WTC11 (cell line): ENCODE data around the gene IL20RA. TPM values are rescaled to one million over a fixed set of nuclear protein-coding genes. Genes with fewer than 3 reads are reported as not detected.

Source experiments
- ATAC-seq: fragments of 200-7000 bp; cut with Tn5 transposase; 2 replicates; pipeline ENCODE4 v1.10.0; 2021; ENCODE audit warnings: mild to moderate bottlenecking, moderate library complexity
- CTCF ChIA-PET: fragments of 300-600 bp; sonication (Branson Sonifier 250); formaldehyde crosslinking; loops from one replicate; lab custom pipeline; 2021; ENCODE audit warnings: antibody characterized with exemption; lab: Charles Lee
- POLR2A ChIA-PET: fragments of 350-600 bp; sonication (Branson Sonifier 250); formaldehyde crosslinking; loops from one replicate; lab custom pipeline; 2021; ENCODE audit warnings: antibody characterized with exemption; lab: Charles Lee
- DNase-seq: peaks from one replicate; pipeline ENCODE4 v3.0.0; 2021; ENCODE audit warnings: low spot score
- H3K27ac Mint-ChIP-seq: 2 replicates; pipeline ENCODE4 v1.8.0; 2021; ENCODE audit warnings: mixed read lengths
- H3K27me3 Mint-ChIP-seq: 2 replicates; pipeline ENCODE4 v1.8.0; 2021; ENCODE audit warnings: low read depth, mild to moderate bottlenecking, moderate library complexity, mixed read lengths
- H3K36me3 Mint-ChIP-seq: 2 replicates; pipeline ENCODE4 v1.8.0; 2021; ENCODE audit warnings: mixed read lengths
- H3K4me1 Mint-ChIP-seq: 2 replicates; pipeline ENCODE4 v1.8.0; 2022; ENCODE audit warnings: mixed read lengths
- H3K4me3 Mint-ChIP-seq: 2 replicates; pipeline ENCODE4 v1.8.0; 2021; ENCODE audit warnings: mild to moderate bottlenecking, moderate library complexity, mixed read lengths
- H3K9me3 Mint-ChIP-seq: 2 replicates; pipeline ENCODE4 v1.8.0; 2021; ENCODE audit warnings: mixed read lengths
- ARID4B ChIP-seq: sonication (generic); formaldehyde crosslinking; IDR thresholded peaks from 2 replicates; pipeline ENCODE4 v1.8.0; 2023; ENCODE audit warnings: missing genetic modification reagents, mild to moderate bottlenecking, borderline replicate concordance
- ATF3 ChIP-seq: sonication (generic); formaldehyde crosslinking; conservative IDR thresholded peaks from 2 replicates; pipeline ENCODE4 v1.8.1; 2022; ENCODE audit warnings: mild to moderate bottlenecking, missing genetic modification reagents
- ESRRA ChIP-seq: sonication (generic); formaldehyde crosslinking; IDR thresholded peaks from 2 replicates; pipeline ENCODE4 v1.8.1; 2022; ENCODE audit warnings: mild to moderate bottlenecking, missing genetic modification reagents, borderline replicate concordance
- GABPB1 ChIP-seq: sonication (generic); formaldehyde crosslinking; IDR thresholded peaks from 2 replicates; pipeline ENCODE4 v1.8.1; 2023; ENCODE audit warnings: mild to moderate bottlenecking, missing genetic modification reagents
- JAZF1 ChIP-seq: fragments of 250-450 bp; sonication (Bioruptor Pico); IDR thresholded peaks from 2 replicates; pipeline ENCODE4 v1.9.0; 2021; ENCODE audit warnings: moderate library complexity, mild to moderate bottlenecking, inconsistent platforms
- NFE2L1 ChIP-seq: sonication (generic); formaldehyde crosslinking; IDR thresholded peaks from 2 replicates; pipeline ENCODE4 v1.8.1; 2023; ENCODE audit warnings: missing genetic modification reagents
- NR2C2 ChIP-seq: sonication (generic); formaldehyde crosslinking; IDR thresholded peaks from 2 replicates; pipeline ENCODE4 v1.8.0; 2022; ENCODE audit warnings: mild to moderate bottlenecking, missing genetic modification reagents
- OVOL2 ChIP-seq: fragments of 250-450 bp; sonication (Bioruptor Pico); IDR thresholded peaks from 2 replicates; pipeline ENCODE4 v1.9.0; 2021; ENCODE audit warnings: mild to moderate bottlenecking, borderline replicate concordance
- SP1 ChIP-seq: sonication (generic); formaldehyde crosslinking; conservative IDR thresholded peaks from 2 replicates; pipeline ENCODE4 v1.8.1; 2022; ENCODE audit warnings: missing genetic modification reagents
- STAT6 ChIP-seq: sonication (generic); formaldehyde crosslinking; conservative IDR thresholded peaks from 2 replicates; pipeline ENCODE4 v1.8.1; 2023; ENCODE audit warnings: mild to moderate bottlenecking, low read depth, missing genetic modification reagents, moderate library complexity
- TEAD1 ChIP-seq: sonication (generic); formaldehyde crosslinking; IDR thresholded peaks from 2 replicates; pipeline ENCODE4 v1.8.0; 2022; ENCODE audit warnings: mild to moderate bottlenecking, missing genetic modification reagents
- ZBTB43 ChIP-seq: sonication (generic); formaldehyde crosslinking; IDR thresholded peaks from 2 replicates; pipeline ENCODE4 v1.8.1; 2023; ENCODE audit warnings: mild to moderate bottlenecking, missing genetic modification reagents
- ZMAT4 ChIP-seq: fragments of 250-450 bp; sonication (Bioruptor Pico); IDR thresholded peaks from 2 replicates; pipeline ENCODE4 v1.9.0; 2021; ENCODE audit warnings: mild to moderate bottlenecking
- total RNA-seq: library from RNA; stranded (reverse); gene quantifications from 3 replicates; pipeline ENCODE4 v1.2.3, GENCODE V29; 2021
- TF ChIP-seq, protein P1 (sequence below): sonication (generic); formaldehyde crosslinking; IDR thresholded peaks from 2 replicates; pipeline ENCODE4 v1.8.0; 2023; ENCODE audit warnings: mild to moderate bottlenecking, missing genetic modification reagents
- TF ChIP-seq, protein P2 (sequence below): fragments of 250-450 bp; sonication (Bioruptor Pico); IDR thresholded peaks from 2 replicates; pipeline ENCODE4 v1.8.0; 2021; ENCODE audit warnings: mild to moderate bottlenecking
- TF ChIP-seq, protein P3 (sequence below): sonication (generic); formaldehyde crosslinking; IDR thresholded peaks from 2 replicates; pipeline ENCODE4 v1.8.1; 2022; ENCODE audit warnings: missing genetic modification reagents, borderline replicate concordance
- TF ChIP-seq, protein P4 (sequence below): sonication (generic); formaldehyde crosslinking; IDR thresholded peaks from 2 replicates; pipeline ENCODE4 v1.8.0; 2022; ENCODE audit warnings: mild to moderate bottlenecking, missing genetic modification reagents
- TF ChIP-seq, protein P5 (sequence below): sonication (generic); formaldehyde crosslinking; IDR thresholded peaks from 2 replicates; pipeline ENCODE4 v1.8.0; 2022; ENCODE audit warnings: mild to moderate bottlenecking, missing genetic modification reagents

IL20RA gene
- total RNA-seq, 1 experiment from 2014 or later: 1.3 TPM

- no peak for DNase-seq
- POLR2A ChIA-PET: no interaction called here
- no peaks in the 10 kb centered on the region for H3K36me3 Mint-ChIP-seq
- H3K27me3 Mint-ChIP-seq: no peaks in the 10 kb centered on the region
- no peak overlapping the region for H3K27ac Mint-ChIP-seq
- ATAC-seq: no peak
- CTCF ChIA-PET: no interaction called here
- no peaks in the 10 kb centered on the region for H3K4me1 Mint-ChIP-seq
- no peak overlapping the region for H3K4me3 Mint-ChIP-seq
- H3K9me3 Mint-ChIP-seq: 0 out of 2 replicates have a peak, but pooled peaks cover 1% of the 10 kb centered on the region
- TF ChIP-seq JAZF1 (CRISPR knock-in tag): no peak
- TF ChIP-seq, protein P1, sequence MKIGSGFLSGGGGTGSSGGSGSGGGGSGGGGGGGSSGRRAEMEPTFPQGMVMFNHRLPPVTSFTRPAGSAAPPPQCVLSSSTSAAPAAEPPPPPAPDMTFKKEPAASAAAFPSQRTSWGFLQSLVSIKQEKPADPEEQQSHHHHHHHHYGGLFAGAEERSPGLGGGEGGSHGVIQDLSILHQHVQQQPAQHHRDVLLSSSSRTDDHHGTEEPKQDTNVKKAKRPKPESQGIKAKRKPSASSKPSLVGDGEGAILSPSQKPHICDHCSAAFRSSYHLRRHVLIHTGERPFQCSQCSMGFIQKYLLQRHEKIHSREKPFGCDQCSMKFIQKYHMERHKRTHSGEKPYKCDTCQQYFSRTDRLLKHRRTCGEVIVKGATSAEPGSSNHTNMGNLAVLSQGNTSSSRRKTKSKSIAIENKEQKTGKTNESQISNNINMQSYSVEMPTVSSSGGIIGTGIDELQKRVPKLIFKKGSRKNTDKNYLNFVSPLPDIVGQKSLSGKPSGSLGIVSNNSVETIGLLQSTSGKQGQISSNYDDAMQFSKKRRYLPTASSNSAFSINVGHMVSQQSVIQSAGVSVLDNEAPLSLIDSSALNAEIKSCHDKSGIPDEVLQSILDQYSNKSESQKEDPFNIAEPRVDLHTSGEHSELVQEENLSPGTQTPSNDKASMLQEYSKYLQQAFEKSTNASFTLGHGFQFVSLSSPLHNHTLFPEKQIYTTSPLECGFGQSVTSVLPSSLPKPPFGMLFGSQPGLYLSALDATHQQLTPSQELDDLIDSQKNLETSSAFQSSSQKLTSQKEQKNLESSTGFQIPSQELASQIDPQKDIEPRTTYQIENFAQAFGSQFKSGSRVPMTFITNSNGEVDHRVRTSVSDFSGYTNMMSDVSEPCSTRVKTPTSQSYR (CRISPR knock-in tag): no peak
- TF ChIP-seq, protein P2, sequence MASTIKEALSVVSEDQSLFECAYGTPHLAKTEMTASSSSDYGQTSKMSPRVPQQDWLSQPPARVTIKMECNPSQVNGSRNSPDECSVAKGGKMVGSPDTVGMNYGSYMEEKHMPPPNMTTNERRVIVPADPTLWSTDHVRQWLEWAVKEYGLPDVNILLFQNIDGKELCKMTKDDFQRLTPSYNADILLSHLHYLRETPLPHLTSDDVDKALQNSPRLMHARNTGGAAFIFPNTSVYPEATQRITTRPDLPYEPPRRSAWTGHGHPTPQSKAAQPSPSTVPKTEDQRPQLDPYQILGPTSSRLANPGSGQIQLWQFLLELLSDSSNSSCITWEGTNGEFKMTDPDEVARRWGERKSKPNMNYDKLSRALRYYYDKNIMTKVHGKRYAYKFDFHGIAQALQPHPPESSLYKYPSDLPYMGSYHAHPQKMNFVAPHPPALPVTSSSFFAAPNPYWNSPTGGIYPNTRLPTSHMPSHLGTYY (CRISPR knock-in tag): no peak
- TF ChIP-seq, protein P3, sequence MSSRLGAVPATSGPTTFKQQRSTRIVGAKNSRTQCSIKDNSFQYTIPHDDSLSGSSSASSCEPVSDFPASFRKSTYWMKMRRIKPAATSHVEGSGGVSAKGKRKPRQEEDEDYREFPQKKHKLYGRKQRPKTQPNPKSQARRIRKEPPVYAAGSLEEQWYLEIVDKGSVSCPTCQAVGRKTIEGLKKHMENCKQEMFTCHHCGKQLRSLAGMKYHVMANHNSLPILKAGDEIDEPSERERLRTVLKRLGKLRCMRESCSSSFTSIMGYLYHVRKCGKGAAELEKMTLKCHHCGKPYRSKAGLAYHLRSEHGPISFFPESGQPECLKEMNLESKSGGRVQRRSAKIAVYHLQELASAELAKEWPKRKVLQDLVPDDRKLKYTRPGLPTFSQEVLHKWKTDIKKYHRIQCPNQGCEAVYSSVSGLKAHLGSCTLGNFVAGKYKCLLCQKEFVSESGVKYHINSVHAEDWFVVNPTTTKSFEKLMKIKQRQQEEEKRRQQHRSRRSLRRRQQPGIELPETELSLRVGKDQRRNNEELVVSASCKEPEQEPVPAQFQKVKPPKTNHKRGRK (CRISPR knock-in tag): no peak
- TF ChIP-seq ATF3 (CRISPR knock-in tag): no peak
- TF ChIP-seq, protein P4, sequence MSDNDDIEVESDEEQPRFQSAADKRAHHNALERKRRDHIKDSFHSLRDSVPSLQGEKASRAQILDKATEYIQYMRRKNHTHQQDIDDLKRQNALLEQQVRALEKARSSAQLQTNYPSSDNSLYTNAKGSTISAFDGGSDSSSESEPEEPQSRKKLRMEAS (CRISPR knock-in tag): no peak
- TF ChIP-seq NFE2L1 (CRISPR knock-in tag): no peak
- no peak for TF ChIP-seq NR2C2 (CRISPR knock-in tag)
- TF ChIP-seq, protein P5, sequence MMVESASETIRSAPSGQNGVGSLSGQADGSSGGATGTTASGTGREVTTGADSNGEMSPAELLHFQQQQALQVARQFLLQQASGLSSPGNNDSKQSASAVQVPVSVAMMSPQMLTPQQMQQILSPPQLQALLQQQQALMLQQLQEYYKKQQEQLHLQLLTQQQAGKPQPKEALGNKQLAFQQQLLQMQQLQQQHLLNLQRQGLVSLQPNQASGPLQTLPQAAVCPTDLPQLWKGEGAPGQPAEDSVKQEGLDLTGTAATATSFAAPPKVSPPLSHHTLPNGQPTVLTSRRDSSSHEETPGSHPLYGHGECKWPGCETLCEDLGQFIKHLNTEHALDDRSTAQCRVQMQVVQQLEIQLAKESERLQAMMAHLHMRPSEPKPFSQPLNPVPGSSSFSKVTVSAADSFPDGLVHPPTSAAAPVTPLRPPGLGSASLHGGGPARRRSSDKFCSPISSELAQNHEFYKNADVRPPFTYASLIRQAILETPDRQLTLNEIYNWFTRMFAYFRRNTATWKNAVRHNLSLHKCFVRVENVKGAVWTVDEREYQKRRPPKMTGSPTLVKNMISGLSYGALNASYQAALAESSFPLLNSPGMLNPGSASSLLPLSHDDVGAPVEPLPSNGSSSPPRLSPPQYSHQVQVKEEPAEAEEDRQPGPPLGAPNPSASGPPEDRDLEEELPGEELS (CRISPR knock-in tag): no peak
- no peak for TF ChIP-seq ZBTB43
- no peak for TF ChIP-seq SP1 (CRISPR knock-in tag)
- TF ChIP-seq OVOL2: no peak
- TF ChIP-seq GABPB1 (CRISPR knock-in tag): no peak
- no peak for TF ChIP-seq TEAD1
- TF ChIP-seq ARID4B (CRISPR knock-in tag): no peak
- TF ChIP-seq STAT6 (CRISPR knock-in tag): no peak
- TF ChIP-seq ZMAT4 (CRISPR knock-in tag): no peak
- no peak for TF ChIP-seq ESRRA
These were observed 18.7 kb downstream of the IL20RA start for GRCh38 chr6:137025786-137026730.
